MV-4-11 (cell line): ENCODE measurements around the gene ADARB2.

Source experiments
- DNase-seq: peaks from one replicate; lab custom pipeline; 2025; lab: John Stamatoyannopoulos, UW

ADARB2 gene

GRCh38 chr10:1492641-1493040 lies 244.7 kb downstream of the ADARB2 start:
- DNase-seq = no peak

- no peak for DNase-seq
Observed at GRCh38 chr10:1491901-1492300, 245.4 kb downstream of the ADARB2 start.

GRCh38 chr10:1489801-1490200 lies 247.5 kb downstream of the ADARB2 start:
- DNase-seq = no peak

- DNase-seq = no peak
Observed at GRCh38 chr10:1488970-1489548, 248.3 kb downstream of the ADARB2 start.

GRCh38 chr10:1486841-1487687 lies 250.3 kb downstream of the ADARB2 start:
- DNase-seq = no peak

- DNase-seq = no peak
Observed at GRCh38 chr10:1485357-1485756, 252.0 kb downstream of the ADARB2 start.

- DNase-seq = no peak
Observed at GRCh38 chr10:1483826-1484225, 253.5 kb downstream of the ADARB2 start.

GRCh38 chr10:1483246-1483645 lies 254.1 kb downstream of the ADARB2 start:
- no peak for DNase-seq

GRCh38 chr10:1477578-1477977 lies 259.7 kb downstream of the ADARB2 start:
- DNase-seq = no peak

GRCh38 chr10:1476455-1476803 lies 260.9 kb downstream of the ADARB2 start:
- DNase-seq = no peak

- DNase-seq = no peak
Observed at GRCh38 chr10:1475771-1476454, 261.4 kb downstream of the ADARB2 start.

GRCh38 chr10:1475098-1475591 lies 262.2 kb downstream of the ADARB2 start:
- no peak for DNase-seq

GRCh38 chr10:1474376-1475097 lies 262.8 kb downstream of the ADARB2 start:
- DNase-seq = no peak

- DNase-seq = no peak
Observed at GRCh38 chr10:1473874-1474273, 263.5 kb downstream of the ADARB2 start.

- no peak for DNase-seq
Observed at GRCh38 chr10:1472178-1472958, 265.0 kb downstream of the ADARB2 start.

- DNase-seq = no peak
Observed at GRCh38 chr10:1468811-1469210, 268.5 kb downstream of the ADARB2 start.

- DNase-seq = no peak
Observed at GRCh38 chr10:1467334-1468076, 269.8 kb downstream of the ADARB2 start.

GRCh38 chr10:1465993-1466764 lies 271.1 kb downstream of the ADARB2 start:
- DNase-seq = no peak

GRCh38 chr10:1465418-1465911 lies 271.9 kb downstream of the ADARB2 start:
- no peak for DNase-seq
